ENCODE measurements around the gene OR2G3.
A peak's percentile ranks its signal among the peaks of the same experiment; 100 is the strongest.

Gene OR2G3

DNA sequence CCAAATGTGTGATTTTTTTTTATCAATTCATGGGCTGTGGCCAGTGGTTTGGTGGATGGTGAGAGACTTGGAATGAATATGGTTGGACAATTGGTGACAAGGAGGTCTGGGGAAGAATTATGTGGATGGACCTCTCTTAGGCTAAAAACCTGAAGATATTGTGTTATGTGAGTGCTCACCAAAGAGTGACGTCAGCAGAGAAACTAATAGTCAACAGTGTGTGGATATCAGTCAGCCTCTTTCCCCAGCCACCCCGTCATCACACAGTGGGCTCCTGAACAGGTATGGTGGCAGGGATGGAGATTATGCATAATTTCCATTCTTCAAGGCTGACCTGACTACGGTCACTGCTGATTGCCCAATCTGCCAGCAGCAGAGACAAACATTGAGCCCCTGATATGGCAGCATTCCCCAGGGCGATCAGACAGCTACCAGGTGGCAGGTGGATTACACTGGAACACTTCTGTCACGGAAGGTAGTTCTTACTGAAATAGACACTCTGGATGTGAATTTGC, 26.4 kb upstream of the OR2G3 start:
- TF ChIP-seq, protein P1, sequence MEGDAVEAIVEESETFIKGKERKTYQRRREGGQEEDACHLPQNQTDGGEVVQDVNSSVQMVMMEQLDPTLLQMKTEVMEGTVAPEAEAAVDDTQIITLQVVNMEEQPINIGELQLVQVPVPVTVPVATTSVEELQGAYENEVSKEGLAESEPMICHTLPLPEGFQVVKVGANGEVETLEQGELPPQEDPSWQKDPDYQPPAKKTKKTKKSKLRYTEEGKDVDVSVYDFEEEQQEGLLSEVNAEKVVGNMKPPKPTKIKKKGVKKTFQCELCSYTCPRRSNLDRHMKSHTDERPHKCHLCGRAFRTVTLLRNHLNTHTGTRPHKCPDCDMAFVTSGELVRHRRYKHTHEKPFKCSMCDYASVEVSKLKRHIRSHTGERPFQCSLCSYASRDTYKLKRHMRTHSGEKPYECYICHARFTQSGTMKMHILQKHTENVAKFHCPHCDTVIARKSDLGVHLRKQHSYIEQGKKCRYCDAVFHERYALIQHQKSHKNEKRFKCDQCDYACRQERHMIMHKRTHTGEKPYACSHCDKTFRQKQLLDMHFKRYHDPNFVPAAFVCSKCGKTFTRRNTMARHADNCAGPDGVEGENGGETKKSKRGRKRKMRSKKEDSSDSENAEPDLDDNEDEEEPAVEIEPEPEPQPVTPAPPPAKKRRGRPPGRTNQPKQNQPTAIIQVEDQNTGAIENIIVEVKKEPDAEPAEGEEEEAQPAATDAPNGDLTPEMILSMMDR (IDR thresholded peaks at IDR 0.05; ENCODE audit: control insufficient read depth, extremely low read depth, insufficient read depth), result no peak
- no peak overlapping the region for H3K4me3 ChIP-seq (ENCODE audit: low read depth, low read length)
- DNase-seq (ENCODE audit: low read depth), result no peak

DNA sequence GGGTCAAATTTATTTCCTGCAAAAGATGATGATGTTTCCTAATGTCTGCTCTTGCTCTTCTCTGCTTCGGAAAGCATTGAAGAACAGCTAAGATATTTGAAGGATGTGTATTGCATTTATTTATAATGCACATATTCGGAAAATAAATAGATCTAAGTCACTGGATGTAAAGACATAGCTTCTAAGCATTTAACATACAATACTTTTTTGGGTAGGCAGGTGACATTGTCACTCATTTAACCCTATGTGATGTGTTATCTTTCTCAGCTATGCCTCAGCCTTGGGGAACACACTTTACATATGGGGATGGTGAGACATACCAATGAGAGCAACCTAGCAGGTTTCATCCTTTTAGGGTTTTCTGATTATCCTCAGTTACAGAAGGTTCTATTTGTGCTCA, 17.3 kb upstream of the OR2G3 start, which contains the start of gene OR2G2:
Gene OR2G2 (plus strand): TSS at position 301 of the 400 bp plus-strand sequence. CDS start 0 bp downstream, at position 301.
- no peak for DNase-seq (ENCODE audit: low read depth)
- TF ChIP-seq, protein P1 (IDR thresholded peaks at IDR 0.05; ENCODE audit: control insufficient read depth, extremely low read depth, insufficient read depth), result no peak
- no peak within 1 kb of the TSS for H3K4me3 ChIP-seq (ENCODE audit: low read depth, low read length)

DNA sequence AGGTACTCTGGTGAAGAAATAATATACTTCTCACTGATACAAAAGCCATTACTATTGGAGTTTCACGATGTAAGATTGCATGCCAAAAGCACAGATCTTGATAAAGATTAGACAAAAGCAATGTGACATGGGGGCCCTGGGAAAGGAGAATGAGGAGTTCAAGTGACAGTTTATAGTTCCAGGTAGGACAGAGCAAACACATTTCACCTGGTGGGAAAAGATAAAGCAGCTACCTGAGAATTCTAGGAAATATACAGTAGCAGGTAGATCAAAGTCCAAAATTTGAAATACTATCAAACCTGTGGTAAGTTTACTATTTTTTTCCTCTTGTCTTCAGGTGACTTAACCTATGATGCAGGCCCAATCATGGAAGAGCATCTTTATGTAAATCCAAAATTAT, 8.0 kb downstream of the OR2G3 start:
- DNase-seq (ENCODE audit: low read depth), result no peak
- TF ChIP-seq, protein P1 (IDR thresholded peaks at IDR 0.05; ENCODE audit: control insufficient read depth, extremely low read depth, insufficient read depth), result no peak
- H3K4me3 ChIP-seq (ENCODE audit: low read depth, low read length), result no peak overlapping the region

DNA sequence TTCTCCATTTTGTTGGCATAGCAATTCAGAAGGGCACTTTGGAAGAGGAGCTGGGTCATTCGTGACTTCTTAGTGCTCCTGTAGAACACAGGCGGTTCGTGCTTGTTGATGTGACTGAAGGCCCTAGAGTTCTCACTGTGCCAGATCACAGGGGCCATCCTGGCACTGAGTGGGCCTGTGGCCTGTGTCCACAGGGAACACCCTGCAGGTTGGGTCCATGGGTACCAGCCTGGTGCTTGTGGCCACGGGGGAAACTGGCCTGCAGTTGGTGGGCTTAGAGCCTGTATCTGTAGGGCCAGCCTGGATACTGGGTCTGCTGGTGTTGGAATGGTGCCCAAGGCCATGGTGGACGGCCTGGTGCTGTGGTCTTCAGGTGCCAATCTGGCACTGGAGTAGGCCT, 9.2 kb downstream of the OR2G3 start:
- TF ChIP-seq, protein P1 (IDR thresholded peaks at IDR 0.05; ENCODE audit: control insufficient read depth, extremely low read depth, insufficient read depth), result no peak
- H3K4me3 ChIP-seq (ENCODE audit: low read depth, low read length), result no peak overlapping the region
- DNase-seq (ENCODE audit: low read depth), result no peak

DNA sequence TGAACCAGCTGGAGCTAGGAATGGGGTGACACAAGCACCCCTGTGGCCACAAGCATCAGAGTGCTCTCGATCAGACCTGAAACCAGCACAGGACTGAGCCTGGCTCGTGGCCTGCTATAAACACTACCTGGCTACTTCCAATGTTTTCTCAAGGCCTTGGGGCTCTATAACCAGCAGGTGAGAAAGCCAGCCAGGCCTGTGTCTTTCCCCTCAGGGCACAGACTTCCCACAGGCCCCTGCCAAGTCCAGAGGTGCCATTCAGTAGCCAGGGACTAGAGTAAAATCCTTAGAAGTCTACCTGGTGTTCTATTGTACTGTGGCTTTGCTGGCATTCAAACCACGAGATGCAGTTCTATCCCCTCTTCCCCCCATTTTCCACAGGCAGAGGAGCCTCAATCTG, 22.6 kb downstream of the OR2G3 start:
- DNase-seq (ENCODE audit: low read depth), result peak; percentile 15
- H3K4me3 ChIP-seq (ENCODE audit: low read depth, low read length), result no peak overlapping the region
- TF ChIP-seq, protein P1 (IDR thresholded peaks at IDR 0.05; ENCODE audit: control insufficient read depth, extremely low read depth, insufficient read depth), result no peak

DNA sequence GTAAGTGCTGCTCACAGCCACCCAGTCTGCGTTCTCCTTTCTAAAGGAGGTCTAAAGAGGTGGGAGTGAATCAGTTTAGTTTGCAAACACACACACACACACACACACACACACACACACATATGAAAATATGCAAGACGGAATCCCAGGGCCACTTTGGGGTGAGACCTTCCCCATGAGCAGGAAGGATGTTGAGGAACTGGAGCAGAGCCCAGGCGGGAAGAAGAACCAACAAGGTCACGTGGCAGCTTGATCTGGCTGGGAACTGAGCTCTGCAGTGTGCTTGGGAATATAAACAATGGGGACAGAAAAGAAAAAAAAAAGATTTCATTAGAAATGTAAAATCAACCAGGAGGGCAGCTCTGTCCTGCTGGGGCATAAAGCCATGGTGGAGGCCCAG, 32.6 kb downstream of the OR2G3 start:
- TF ChIP-seq, protein P1 (IDR thresholded peaks at IDR 0.05; ENCODE audit: control insufficient read depth, extremely low read depth, insufficient read depth), result no peak
- no peak for DNase-seq (ENCODE audit: low read depth)
- no peak overlapping the region for H3K4me3 ChIP-seq (ENCODE audit: low read depth, low read length)

DNA sequence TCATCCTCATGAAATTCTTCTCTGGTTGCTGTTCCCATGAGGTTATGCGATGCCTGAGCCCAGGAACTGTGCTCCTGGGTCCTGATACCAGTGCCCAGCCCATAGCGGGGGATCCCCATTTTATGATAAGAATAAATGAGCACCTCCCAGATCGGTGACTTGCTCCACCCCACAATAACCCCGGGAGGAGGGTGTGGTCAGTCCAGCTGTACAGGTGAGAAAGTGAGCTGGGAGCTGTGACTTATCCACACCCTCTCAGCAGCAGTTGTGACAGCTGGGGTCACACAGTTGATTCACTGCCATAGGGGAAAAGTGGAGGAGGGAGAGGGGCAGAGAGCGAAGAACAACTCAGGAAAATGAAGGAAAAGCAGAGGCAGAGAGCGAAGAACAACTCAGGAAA, 33.4 kb downstream of the OR2G3 start:
- no peak for DNase-seq (ENCODE audit: low read depth)
- TF ChIP-seq, protein P1 (IDR thresholded peaks at IDR 0.05; ENCODE audit: control insufficient read depth, extremely low read depth, insufficient read depth), result no peak
- no peak overlapping the region for H3K4me3 ChIP-seq (ENCODE audit: low read depth, low read length)

Measured in LNCaP clone FGC (cell line).